KBM-7 (cell line): ENCODE measurements around the gene TEX28.
"Not testable (repeated sequence)": the region's sequence is repeated elsewhere in the genome, so short reads cannot be mapped to it uniquely, and the experiment has no call there.

Experiments
- DNase-seq: peaks from one replicate; pipeline ENCODE4 v3.0.0-alpha.2; 2015
- in situ Hi-C: fragments of 300-500 bp; cut with MboI; formaldehyde crosslinking; loops from 2 replicates; pipeline ENCODE4 v1.14.3; 2020; ENCODE audit warnings: low sequenced_read_pairs, low pct_unique_long_range_greater_than_20kb, mixed read lengths

Gene TEX28, protein sequence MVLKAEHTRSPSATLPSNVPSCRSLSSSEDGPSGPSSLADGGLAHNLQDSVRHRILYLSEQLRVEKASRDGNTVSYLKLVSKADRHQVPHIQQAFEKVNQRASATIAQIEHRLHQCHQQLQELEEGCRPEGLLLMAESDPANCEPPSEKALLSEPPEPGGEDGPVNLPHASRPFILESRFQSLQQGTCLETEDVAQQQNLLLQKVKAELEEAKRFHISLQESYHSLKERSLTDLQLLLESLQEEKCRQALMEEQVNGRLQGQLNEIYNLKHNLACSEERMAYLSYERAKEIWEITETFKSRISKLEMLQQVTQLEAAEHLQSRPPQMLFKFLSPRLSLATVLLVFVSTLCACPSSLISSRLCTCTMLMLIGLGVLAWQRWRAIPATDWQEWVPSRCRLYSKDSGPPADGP

GRCh38 chrX:154294791-154295574, at the start of gene TEX28:
Gene TEX28 (minus strand): TSS chrX:154295124. CDS start chrX:154292117, 3,007 bp downstream.
- in situ Hi-C loops, result no loop called here
- DNase-seq, result no peak

DNA sequence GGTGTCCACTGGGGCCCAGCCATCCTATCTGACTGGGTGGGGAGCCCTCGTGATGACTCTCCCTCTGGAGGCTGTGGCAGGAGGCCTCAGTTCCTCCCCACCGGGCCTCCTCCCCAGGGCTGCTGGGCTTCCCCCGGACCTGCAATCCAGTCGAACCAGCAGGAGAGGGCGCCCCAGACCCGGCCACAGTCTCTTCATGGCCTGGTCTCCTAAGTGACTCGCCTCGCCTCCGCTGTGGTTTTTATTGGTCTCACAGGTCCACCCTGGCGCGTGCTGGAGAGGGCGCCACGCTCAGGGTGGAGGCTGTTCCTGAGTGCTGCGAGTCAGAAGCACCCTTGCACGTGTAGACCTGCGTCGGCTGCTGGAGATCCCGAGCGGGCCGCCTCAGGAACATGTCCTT, 48.7 kb upstream of the TEX28 start:
- DNase-seq, result not testable (repeated sequence)

DNA sequence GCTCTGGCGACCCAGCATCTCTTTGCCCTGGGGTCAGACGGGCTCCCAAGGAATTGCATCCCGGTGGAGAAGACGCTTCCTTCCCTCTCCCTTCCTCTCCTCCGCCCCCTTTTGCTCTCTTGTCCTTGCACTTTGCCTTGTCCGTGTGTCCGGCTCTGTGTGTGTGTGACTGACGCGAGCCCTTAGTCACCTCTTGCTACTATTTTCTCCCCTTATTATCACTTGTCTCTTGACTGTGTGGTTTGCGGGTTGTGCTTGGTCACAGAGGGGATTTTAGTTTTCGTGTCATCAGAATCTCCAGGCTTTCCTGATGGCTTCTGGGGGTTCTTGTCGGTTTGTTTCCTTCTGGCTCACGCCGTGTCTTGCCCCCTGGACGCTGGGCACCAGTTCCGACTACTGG, 48.1 kb upstream of the TEX28 start:
- in situ Hi-C loops, result not testable (repeated sequence)

More for the DNA sequence above, 48.7 kb upstream of the TEX28 start:
- in situ Hi-C loops, result not testable (repeated sequence)

GRCh38 chrX:154341399-154342298, 46.7 kb upstream of the TEX28 start:
- in situ Hi-C loops, DNase-seq: not testable (repeated sequence)

More for the DNA sequence above, 48.1 kb upstream of the TEX28 start:
- DNase-seq, result not testable (repeated sequence)

- DNase-seq, result no peak
- in situ Hi-C loops, result no loop called here
Observed at GRCh38 chrX:154334496-154334895, 39.6 kb upstream of the TEX28 start.

DNA sequence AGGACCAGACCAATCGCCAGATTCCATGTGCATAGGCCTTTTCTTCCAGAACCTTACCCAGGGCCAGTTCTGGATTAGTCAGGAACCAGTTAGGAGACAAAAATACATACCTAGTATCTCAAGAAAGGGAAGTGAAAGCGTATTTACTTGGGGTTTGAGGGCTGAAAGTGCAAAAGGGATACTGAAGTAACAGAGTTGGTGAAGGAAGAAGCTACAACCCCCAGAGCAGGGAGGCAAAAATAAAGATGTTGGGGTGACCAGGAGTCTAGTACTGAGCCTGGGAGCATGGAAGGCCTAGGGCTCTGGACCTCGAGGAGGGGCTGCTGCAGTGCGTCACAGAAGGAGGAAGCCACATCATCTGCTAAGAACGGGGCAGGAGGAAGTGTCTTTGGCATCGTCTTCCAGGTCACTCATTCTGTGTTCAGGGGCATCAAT, 38.9 kb upstream of the TEX28 start:
- DNase-seq, result peak; percentile 33
- in situ Hi-C loops, result no loop called here

GRCh38 chrX:154333116-154333515, 38.2 kb upstream of the TEX28 start:
- DNase-seq, result no peak
- in situ Hi-C loops, result no loop called here

- in situ Hi-C loops, result no loop called here
- no peak for DNase-seq
Observed at GRCh38 chrX:154332561-154332960, 37.6 kb upstream of the TEX28 start.

DNA sequence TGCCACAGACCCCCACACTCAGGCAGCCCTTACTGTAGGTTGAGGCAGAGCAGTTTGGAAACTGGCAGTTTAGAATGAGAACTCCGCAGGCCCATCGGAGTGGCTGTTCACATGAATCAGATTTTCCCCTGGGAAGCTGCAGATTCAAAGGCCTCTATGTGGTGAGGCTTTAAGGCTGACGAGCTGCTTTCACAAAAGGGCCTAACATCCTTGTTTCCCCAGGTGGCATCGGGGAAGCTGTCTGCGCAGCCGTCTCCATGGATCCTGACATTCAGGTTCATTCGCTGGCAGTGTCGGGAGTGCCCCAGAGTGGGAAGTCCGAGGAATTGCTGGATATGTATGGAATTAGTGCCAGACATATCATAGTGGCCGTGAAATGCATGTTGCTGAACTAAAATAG, 34.4 kb upstream of the TEX28 start:
- DNase-seq, result no peak
- in situ Hi-C loops, result no loop called here

GRCh38 chrX:154328646-154329045, 33.7 kb upstream of the TEX28 start:
- in situ Hi-C loops, result no loop called here
- no peak for DNase-seq

DNA sequence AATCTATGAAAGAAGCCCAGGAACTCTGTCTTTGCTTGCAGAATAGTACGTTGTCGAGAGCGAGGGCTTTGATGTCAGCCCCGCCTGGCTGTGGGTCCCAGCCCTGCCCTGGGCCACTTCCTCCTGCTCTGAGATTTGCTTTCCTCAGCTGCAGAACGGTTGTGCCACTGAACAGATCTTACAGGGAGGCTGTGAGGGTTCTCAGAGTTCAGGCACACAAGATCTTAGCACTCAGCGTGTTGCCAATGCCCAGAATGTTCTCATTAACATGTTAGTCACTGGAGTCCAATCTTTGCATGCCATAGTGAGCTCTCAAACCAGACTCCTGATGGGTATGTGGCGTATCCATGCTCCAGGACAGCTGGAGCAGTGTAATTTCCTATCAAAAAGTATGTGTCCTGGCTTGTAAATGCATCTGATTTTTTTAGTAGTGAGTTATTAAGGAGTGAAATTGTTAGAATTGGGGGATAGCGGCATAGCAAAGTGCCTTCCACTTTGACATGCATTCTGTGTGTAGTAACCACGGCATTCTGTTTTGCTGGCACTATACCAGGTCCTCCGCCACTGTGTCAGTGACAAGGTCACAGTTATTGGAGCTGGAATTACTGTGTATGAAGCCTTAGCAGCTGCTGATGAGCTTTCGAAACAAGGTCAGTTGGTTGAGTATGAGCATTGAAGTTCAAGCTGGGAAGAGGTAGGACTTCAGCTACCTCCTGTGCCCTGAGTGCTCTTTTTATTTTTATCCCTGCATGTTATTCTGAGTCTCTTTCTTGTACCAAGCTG, 32.3 kb upstream of the TEX28 start:
- in situ Hi-C loops, result no loop called here
- peak; percentile 14 for DNase-seq

DNA sequence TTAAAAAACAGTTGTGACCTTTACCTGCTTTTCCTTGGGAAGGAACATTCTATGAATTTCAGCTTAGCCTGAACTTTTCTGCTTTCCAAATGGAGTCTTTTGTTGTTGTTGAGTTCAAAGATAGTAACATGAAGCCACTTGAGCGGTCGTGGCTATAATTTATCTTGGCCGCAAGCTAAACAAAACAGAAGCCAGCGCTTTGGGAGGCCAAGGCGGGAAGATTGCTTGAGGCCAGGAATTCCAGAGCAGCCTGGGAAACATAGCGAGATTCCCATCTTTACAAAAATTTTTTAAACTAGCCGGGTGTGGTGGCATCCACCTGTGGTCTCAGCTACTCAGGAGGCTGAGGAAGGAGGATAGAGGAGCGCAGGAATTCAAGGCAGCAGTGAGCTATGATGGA, 30.6 kb upstream of the TEX28 start:
- DNase-seq, result no peak
- in situ Hi-C loops, result no loop called here

- no peak for DNase-seq
Observed at GRCh38 chrX:154323537-154323936, 28.6 kb upstream of the TEX28 start.

GRCh38 chrX:154322890-154323289, 28.0 kb upstream of the TEX28 start:
- in situ Hi-C loops, result no loop called here

More at GRCh38 chrX:154323537-154323936, 28.6 kb upstream of the TEX28 start:
- in situ Hi-C loops, result no loop called here

GRCh38 chrX:154321594-154321993, 26.7 kb upstream of the TEX28 start:
- in situ Hi-C loops, result no loop called here
- DNase-seq, result no peak

More at GRCh38 chrX:154322890-154323289, 28.0 kb upstream of the TEX28 start:
- DNase-seq, result no peak

DNA sequence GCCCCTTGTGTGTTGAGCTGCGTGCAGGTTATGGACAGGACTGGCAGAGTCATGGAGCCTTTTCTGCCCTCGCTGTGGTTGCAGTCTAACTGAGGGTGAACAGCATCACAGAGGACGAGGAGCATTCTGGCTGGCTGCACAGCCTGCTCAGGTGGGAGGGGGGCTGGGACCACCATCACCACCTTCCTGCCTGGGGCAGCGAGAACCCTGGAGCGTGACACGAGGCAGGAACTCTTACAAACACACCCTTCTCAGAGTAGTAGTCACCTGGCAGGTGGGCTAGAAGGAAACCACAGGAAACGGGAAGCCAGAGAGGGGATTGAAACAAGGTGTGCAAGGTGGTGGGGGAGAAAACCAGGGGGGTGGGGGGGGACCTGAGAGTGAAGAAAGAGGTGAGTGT, 26.2 kb upstream of the TEX28 start:
- in situ Hi-C loops, result no loop called here
- DNase-seq, result no peak

DNA sequence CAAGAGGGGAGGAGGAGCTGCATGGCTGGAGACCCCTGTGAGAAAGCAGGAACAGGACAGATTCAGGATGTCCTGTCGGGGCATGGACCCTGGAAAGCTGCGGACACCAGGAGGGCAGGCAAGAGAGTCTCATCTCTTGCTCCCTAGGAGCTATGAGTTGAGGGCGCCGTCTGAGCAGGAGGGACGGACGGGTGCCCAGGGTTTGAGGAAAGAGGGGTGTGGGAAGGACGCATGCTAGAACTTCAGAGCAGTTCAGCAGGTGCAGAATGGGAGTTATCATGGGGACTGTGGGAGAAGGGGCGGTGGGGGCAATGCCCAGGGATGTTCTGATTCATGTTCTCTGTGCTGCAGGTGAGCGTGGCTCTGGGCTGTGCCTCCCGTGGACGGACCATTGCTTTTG, 25.5 kb upstream of the TEX28 start:
- in situ Hi-C loops, result no loop called here
- no peak for DNase-seq

- in situ Hi-C loops, result no loop called here
- peak; percentile 45 for DNase-seq
Observed at GRCh38 chrX:154317391-154317995, 22.6 kb upstream of the TEX28 start.
